DND-41 (cell line): ENCODE measurements around the gene TIPARP.

Source experiments
- ATAC-seq: fragments of 200-7000 bp; cut with Tn5 transposase; 3 replicates; pipeline ENCODE4 v1.9.1; 2021; ENCODE audit warnings: low read depth; ENCODE audit not compliant: insufficient read depth
- DNase-seq: peaks from one replicate; pipeline ENCODE4 v3.0.0-alpha.2; 2020
- H2AFZ ChIP-seq: 2 replicates; pipeline ENCODE4 v1.6.0; 2012; ENCODE audit warnings: low read depth, low read length
- H3K27ac ChIP-seq: 2 replicates; pipeline ENCODE4 v1.5.1; 2012; ENCODE audit warnings: low read length, inconsistent platforms
- H3K27me3 ChIP-seq: fragments of 200-600 bp; sonication (generic); 2 replicates; pipeline ENCODE4 v1.6.0; 2012; ENCODE audit warnings: low read length, mild to moderate bottlenecking, inconsistent platforms; ENCODE audit not compliant: insufficient read depth, poor library complexity
- H3K36me3 ChIP-seq: 2 replicates; pipeline ENCODE4 v1.5.1; 2012; ENCODE audit warnings: low read length, inconsistent platforms; ENCODE audit not compliant: insufficient read depth
- H3K4me1 ChIP-seq: 2 replicates; pipeline ENCODE4 v1.5.1; 2012; ENCODE audit warnings: mild to moderate bottlenecking, low read length; ENCODE audit not compliant: insufficient read depth
- H3K4me2 ChIP-seq: 2 replicates; pipeline ENCODE4 v1.6.0; 2012; ENCODE audit warnings: mild to moderate bottlenecking, moderate library complexity, low read length, inconsistent platforms; ENCODE audit not compliant: insufficient read depth
- H3K4me3 ChIP-seq, 2 experiments: fragments of 200-600 bp in 1 of 2; shearing (Covaris generic) in 1 of 2; 2 replicates each; pipeline ENCODE4 v1.5.1; 2012 to 2016; ENCODE audit warnings: inconsistent platforms in 2 of 2, low read length in 2 of 2, mild to moderate bottlenecking in 2 of 2, low read depth in 1 of 2, moderate library complexity in 1 of 2
- H3K79me2 ChIP-seq: 2 replicates; pipeline ENCODE4 v1.6.0; 2012; ENCODE audit warnings: low read length, inconsistent platforms; ENCODE audit not compliant: insufficient read depth
- H3K9ac ChIP-seq: 2 replicates; pipeline ENCODE4 v1.6.0; 2012; ENCODE audit warnings: low read depth, mild to moderate bottlenecking, inconsistent platforms, low read length, moderate library complexity
- H3K9me3 ChIP-seq: 2 replicates; pipeline ENCODE4 v1.5.1; 2012; ENCODE audit warnings: low read length, moderate library complexity, mild to moderate bottlenecking, inconsistent platforms; ENCODE audit not compliant: insufficient read depth, severe bottlenecking
- H4K20me1 ChIP-seq: 2 replicates; pipeline ENCODE4 v1.6.0; 2012; ENCODE audit warnings: low read length; ENCODE audit not compliant: insufficient read depth
- EZH2 ChIP-seq: IDR thresholded peaks from 3 replicates; pipeline ENCODE4 v1.6.1; 2012; ENCODE audit warnings: borderline replicate concordance, low read depth, mild to moderate bottlenecking, moderate library complexity, low read length, inconsistent platforms; ENCODE audit not compliant: severe bottlenecking
- TF ChIP-seq, protein P1 (sequence below): IDR thresholded peaks from 2 replicates; pipeline ENCODE4 v1.5.1; 2012; ENCODE audit warnings: borderline replicate concordance, low read length, moderate library complexity, mild to moderate bottlenecking; ENCODE audit not compliant: poor library complexity, severe bottlenecking; ENCODE audit errors: extremely low read depth

TIPARP gene

DNA sequence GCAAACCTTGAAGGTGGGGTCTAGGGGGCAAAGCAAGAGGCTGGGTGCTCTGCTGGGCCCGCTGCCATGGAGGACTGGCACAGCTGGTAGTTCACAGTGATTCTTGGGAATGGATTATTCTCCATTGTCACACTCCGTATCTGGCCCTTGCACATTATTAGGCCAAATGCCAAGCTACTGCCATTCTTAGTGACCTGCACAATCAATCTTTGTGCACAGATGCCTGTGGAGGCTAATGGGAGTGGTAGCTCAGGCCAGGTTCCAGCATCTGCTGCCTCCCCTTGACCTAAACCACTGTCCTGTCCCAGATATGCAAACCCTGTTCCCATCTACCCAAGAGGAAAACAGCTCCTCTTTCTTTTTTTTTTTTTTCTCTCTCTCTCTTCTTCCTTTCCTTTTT is 67.5 kb downstream of the TIPARP start:
- Histone ChIP-seq H4K20me1 (no peaks in the 10 kb centered on the region), H3K4me3 (no peak overlapping the region), H3K4me2 (no peak overlapping the region), H2AFZ (no peak overlapping the region), H3K9me3 (no peaks in the 10 kb centered on the region), H3K4me1 (no peaks in the 10 kb centered on the region), H3K9ac (no peak overlapping the region), H3K27ac (no peak overlapping the region), H3K79me2 (no peaks in the 10 kb centered on the region), H3K27me3 (no peaks in the 10 kb centered on the region), H3K36me3 (no peaks in the 10 kb centered on the region)
- ATAC-seq, result no peak
- no peak for TF ChIP-seq EZH2
- TF ChIP-seq, protein P1, sequence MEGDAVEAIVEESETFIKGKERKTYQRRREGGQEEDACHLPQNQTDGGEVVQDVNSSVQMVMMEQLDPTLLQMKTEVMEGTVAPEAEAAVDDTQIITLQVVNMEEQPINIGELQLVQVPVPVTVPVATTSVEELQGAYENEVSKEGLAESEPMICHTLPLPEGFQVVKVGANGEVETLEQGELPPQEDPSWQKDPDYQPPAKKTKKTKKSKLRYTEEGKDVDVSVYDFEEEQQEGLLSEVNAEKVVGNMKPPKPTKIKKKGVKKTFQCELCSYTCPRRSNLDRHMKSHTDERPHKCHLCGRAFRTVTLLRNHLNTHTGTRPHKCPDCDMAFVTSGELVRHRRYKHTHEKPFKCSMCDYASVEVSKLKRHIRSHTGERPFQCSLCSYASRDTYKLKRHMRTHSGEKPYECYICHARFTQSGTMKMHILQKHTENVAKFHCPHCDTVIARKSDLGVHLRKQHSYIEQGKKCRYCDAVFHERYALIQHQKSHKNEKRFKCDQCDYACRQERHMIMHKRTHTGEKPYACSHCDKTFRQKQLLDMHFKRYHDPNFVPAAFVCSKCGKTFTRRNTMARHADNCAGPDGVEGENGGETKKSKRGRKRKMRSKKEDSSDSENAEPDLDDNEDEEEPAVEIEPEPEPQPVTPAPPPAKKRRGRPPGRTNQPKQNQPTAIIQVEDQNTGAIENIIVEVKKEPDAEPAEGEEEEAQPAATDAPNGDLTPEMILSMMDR, result no peak
- no peak for DNase-seq

DNA sequence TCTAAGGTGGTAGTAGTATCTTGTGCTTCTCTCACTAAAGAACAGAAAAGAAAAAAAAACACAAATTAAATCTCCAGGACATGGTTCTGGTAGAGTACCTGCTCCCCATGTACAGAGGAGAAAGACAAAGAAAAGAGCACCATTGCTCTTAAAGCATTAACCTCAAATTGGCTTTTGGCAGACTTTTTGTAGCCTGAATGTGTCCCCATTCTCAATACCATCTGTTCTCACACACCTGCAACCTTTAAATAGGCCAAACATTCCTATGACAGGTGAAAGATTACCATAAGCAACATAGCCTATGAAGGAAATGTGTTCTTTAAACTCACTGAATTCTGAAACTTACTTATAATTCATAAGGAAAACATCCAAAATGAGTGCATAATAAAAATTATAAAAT is 68.0 kb downstream of the TIPARP start:
- Histone ChIP-seq H3K9me3 (peaks cover 4% of the 10 kb centered on the region), H3K27ac (no peak overlapping the region), H3K4me2 (no peak overlapping the region), H3K36me3 (no peaks in the 10 kb centered on the region), H3K79me2 (no peaks in the 10 kb centered on the region), H3K9ac (no peak overlapping the region), H3K4me1 (no peaks in the 10 kb centered on the region), H4K20me1 (no peaks in the 10 kb centered on the region), H3K4me3 (no peak overlapping the region), H3K27me3 (no peaks in the 10 kb centered on the region), H2AFZ (no peak overlapping the region)
- no peak for ATAC-seq
- TF ChIP-seq, protein P1, result no peak
- TF ChIP-seq EZH2, result no peak
- DNase-seq, result no peak

DNA sequence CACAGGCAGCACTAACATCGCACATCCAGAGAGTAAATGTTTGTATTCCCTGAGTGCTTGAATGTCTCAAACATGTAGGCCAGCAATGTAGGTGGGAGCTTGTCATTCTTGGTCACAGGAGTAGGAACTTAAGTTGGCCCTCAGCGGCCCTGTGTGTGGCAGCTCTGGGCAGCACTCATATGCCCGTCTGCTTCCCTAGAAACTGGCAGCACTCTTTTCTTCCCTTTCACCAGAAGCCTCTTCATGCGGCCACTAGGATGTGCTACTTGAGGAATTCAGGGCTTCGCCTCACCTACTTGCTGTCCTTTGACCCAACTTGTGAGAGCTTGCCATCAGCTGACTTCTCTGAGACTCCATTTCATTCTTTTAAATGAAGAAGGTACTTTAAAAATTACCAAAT is 69.5 kb downstream of the TIPARP start:
- Histone ChIP-seq H2AFZ (no peak overlapping the region), H3K9ac (no peak overlapping the region), H3K79me2 (no peaks in the 10 kb centered on the region), H4K20me1 (no peaks in the 10 kb centered on the region), H3K36me3 (no peaks in the 10 kb centered on the region), H3K27me3 (no peaks in the 10 kb centered on the region), H3K9me3 (peaks cover 7% of the 10 kb centered on the region), H3K4me2 (no peak overlapping the region), H3K27ac (no peak overlapping the region), H3K4me1 (no peaks in the 10 kb centered on the region), H3K4me3 (no peak overlapping the region)
- TF ChIP-seq, protein P1, result no peak
- no peak for TF ChIP-seq EZH2
- ATAC-seq (no peak), DNase-seq (no peak)

DNA sequence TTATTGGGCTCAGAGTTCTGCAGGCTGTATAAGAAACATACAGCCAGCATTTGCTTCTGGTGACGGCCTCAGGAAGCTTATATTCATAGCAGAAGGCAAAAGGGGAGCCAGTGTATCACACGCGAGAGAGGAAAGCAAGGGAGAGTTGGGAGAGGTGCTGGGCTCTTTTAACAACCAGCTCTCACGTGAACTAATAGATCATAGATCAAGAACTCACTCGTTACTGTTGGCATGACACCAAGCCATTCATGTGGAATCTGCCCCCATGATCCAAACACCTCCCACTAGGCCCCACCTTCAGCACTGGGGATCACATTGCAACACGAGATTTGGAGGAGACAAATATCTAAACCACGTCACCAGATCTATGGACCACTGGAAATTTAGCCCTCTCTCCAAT is 70.2 kb downstream of the TIPARP start:
- H2AFZ ChIP-seq, result no peak overlapping the region
- H3K27me3 ChIP-seq, result no peaks in the 10 kb centered on the region
- peaks cover 7% of the 10 kb centered on the region for H3K9me3 ChIP-seq
- ATAC-seq (no peak), DNase-seq (no peak)
- no peaks in the 10 kb centered on the region for H3K79me2 ChIP-seq
- no peaks in the 10 kb centered on the region for H4K20me1 ChIP-seq
- no peaks in the 10 kb centered on the region for H3K4me1 ChIP-seq
- H3K36me3 ChIP-seq, result no peaks in the 10 kb centered on the region
- no peak overlapping the region for H3K4me2 ChIP-seq
- H3K27ac ChIP-seq, result no peak overlapping the region
- H3K9ac ChIP-seq, result no peak overlapping the region
- TF ChIP-seq EZH2, result no peak
- TF ChIP-seq, protein P1, result no peak
- H3K4me3 ChIP-seq, result no peak overlapping the region
